Lower leg skin (tissue), 4 donors: Measurements from ENCODE around the gene REL. TPM values are rescaled to one million over a fixed set of nuclear protein-coding genes. Genes with fewer than 3 reads are reported as not detected.
"Not testable (repeated sequence)": the region's sequence is repeated elsewhere in the genome, so short reads cannot be mapped to it uniquely, and the experiment has no call there.

ENCODE experiments used
- DNase-seq, 2 donors: peaks; one replicate each; pipeline ENCODE4 v3.0.0-alpha.2; 2019; ENCODE audit warnings: low spot score in 2 of 2
- H3K4me3 ChIP-seq: fragments of 200-600 bp; sonication (generic); 2 replicates; pipeline ENCODE4 v1.5.1; 2017; ENCODE audit warnings: mild to moderate bottlenecking, low read depth; ENCODE audit not compliant: poor library complexity, severe bottlenecking
- POLR2A ChIP-seq, 2 donors: fragments of 450-650 bp; IDR thresholded peaks; one replicate each; pipeline ENCODE4 v1.6.1; 2016 to 2017; ENCODE audit warnings: antibody characterized with exemption in 2 of 2, mild to moderate bottlenecking in 1 of 2, moderate library complexity in 1 of 2
- WGBS, 2 donors: methylation state at CpG; one replicate each; pipeline ENCODE4 v1.1.5; 2018; 5-methylcytosine and 5-hydroxymethylcytosine counted together
- intact Hi-C: fragments of 100-400 bp; cut with DNase I; formaldehyde crosslinking; loops from one replicate; pipeline ENCODE4 v1.15.0; 2023; ENCODE audit warnings: low total_unique reads
- total RNA-seq, 4 donors: library from RNA; depleted of rRNA; stranded (reverse); fragments of >200 nt; gene quantifications; one replicate each; pipeline ENCODE4 v1.1.0, GENCODE V29; 2016
- TF ChIP-seq, protein P1 (sequence below), 3 donors: fragments of 450-650 bp; IDR thresholded peaks; one replicate each; pipeline ENCODE4 v1.5.1; 2016; ENCODE audit warnings: antibody characterized with exemption in 3 of 3, mild to moderate bottlenecking in 3 of 3, moderate library complexity in 2 of 3

REL gene
- total RNA-seq, 4 donors from 2014 or later, result 33.8 to 56.2 (median 41.2) TPM

DNA sequence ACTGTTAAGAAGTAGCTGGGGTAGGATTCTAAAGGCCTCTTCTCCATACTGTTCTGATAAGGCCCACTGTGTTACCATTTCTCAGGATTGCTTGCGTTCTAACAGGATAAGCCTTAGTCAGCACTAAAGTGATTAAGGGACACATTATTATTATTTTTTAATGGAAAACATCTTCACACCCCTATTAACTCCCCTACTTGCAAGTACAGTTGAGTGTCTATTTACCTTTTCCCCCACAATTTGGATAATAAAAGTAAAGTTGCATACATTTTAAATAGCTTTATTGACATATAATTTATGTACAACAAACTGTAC lies 9.0 kb downstream of the REL start:
- no peak for DNase-seq
- TF ChIP-seq POLR2A (IDR thresholded peaks at IDR 0.05), result no peak
- TF ChIP-seq, protein P1, sequence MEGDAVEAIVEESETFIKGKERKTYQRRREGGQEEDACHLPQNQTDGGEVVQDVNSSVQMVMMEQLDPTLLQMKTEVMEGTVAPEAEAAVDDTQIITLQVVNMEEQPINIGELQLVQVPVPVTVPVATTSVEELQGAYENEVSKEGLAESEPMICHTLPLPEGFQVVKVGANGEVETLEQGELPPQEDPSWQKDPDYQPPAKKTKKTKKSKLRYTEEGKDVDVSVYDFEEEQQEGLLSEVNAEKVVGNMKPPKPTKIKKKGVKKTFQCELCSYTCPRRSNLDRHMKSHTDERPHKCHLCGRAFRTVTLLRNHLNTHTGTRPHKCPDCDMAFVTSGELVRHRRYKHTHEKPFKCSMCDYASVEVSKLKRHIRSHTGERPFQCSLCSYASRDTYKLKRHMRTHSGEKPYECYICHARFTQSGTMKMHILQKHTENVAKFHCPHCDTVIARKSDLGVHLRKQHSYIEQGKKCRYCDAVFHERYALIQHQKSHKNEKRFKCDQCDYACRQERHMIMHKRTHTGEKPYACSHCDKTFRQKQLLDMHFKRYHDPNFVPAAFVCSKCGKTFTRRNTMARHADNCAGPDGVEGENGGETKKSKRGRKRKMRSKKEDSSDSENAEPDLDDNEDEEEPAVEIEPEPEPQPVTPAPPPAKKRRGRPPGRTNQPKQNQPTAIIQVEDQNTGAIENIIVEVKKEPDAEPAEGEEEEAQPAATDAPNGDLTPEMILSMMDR (IDR thresholded peaks at IDR 0.05), result no peak
- 92 to 95% methylated on average over 1 of the region's 1 CpG for WGBS, 2 donors
- intact Hi-C loops, result no loop called here
- no peak overlapping the region for H3K4me3 ChIP-seq

DNA sequence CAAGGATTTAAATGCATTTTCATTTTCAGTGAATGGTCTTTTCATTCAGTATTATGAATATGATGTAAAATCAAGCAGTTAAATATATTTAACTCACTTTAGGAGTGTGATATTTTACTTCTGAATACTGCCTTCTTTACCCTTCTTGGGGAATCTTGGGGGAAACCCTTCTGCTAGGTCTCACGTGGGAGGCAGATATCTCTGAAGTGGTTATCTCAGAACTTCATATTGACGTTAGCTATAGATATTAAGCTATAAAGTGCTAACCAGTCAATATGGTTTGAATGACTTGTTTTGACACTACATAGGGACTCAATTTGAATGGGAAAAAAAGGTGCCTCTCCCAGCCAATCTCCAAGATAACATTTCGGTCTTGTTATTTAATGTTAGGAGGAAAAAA lies 9.8 kb downstream of the REL start:
- intact Hi-C loops, result no loop called here
- no peak for DNase-seq
- no peak overlapping the region for H3K4me3 ChIP-seq
- TF ChIP-seq, protein P1 (IDR thresholded peaks at IDR 0.05), result no peak
- no peak for TF ChIP-seq POLR2A (IDR thresholded peaks at IDR 0.05)
- WGBS, 2 donors, result 75 to 88% methylated on average over 3 of the region's 3 CpGs

DNA sequence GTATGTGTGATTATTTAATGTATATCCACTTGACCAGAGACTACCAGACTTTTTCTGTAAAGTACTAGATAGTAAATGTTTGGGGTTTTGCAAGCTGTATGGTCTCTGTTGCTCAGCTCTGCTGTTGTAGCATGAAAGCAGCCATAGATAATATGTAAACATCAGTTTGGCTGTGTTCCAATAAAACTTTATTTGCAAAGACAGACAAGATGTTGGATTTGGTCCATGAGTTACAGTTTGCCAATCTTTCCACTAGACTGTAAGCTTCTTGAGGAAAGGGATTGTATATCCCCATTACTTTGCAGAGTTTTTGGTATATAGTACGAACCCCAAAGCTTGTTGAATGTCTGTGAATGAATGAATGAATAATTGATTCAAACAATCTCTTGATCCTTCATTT lies 17.2 kb downstream of the REL start:
- intact Hi-C loops, result no loop called here
- TF ChIP-seq POLR2A (IDR thresholded peaks at IDR 0.05), result no peak
- TF ChIP-seq, protein P1 (IDR thresholded peaks at IDR 0.05), result no peak
- H3K4me3 ChIP-seq, result no peak overlapping the region
- WGBS, 2 donors, result 98 to 100% methylated on average over 1 of the region's 1 CpG
- DNase-seq, result no peak

DNA sequence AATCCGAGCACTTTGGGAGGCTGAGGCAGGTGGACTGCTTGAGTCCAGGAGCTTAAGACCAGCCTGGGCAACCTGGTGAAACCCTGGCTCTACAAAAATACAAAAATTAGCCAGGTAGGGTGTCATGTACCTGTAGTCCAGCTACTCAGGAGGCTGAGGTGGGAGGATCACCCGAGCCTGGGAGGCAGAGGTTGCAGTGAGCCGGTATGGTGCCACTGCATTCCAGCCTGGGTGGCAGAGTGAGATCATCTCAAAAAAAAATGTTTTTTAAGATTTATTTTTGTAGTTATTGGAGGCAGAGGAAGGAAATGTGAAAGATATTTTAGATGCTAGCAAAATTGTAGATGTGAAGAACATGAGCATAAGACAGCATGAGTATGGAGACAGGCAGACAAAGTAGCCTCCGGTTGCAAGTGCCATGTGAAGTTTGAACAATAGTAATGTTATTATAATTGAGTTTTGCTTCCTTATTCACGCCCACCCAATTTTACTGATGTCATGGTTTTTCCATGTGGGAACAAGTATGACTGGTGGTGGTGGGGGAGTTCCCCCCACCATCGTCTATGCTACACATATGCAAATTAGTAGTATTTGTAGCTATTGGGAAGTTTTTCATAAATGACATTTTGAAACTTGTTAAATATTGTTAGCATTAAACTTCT lies 18.0 kb downstream of the REL start:
- intact Hi-C loops, result no loop called here
- no peak for DNase-seq
- TF ChIP-seq POLR2A (IDR thresholded peaks at IDR 0.05), result no peak
- TF ChIP-seq, protein P1 (IDR thresholded peaks at IDR 0.05), result no peak
- no peak overlapping the region for H3K4me3 ChIP-seq
- 61 to 71% methylated on average over 6 of the region's 6 CpGs for WGBS, 2 donors

DNA sequence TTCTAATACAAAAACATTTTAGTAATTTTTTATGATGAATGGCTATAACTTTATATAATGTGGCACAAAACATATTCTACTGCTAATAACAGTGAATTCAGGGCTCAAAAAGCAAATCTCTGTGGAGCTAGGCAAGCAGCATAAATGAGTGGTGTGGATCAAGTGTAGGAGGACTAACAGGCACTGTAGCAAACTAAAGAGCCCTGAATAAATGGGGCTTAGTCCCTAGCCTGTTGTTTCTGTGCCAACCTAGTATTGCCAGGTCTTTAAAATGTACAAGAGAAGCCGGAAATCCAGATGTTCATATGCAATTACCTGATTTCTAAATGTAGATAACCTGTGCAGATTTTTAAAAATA lies 18.5 kb downstream of the REL start:
- 43 to 63% methylated on average over 1 of the region's 1 CpG for WGBS, 2 donors
- intact Hi-C loops, result no loop called here
- TF ChIP-seq, protein P1 (IDR thresholded peaks at IDR 0.05), result no peak
- no peak for TF ChIP-seq POLR2A (IDR thresholded peaks at IDR 0.05)
- no peak overlapping the region for H3K4me3 ChIP-seq
- no peak for DNase-seq

DNA sequence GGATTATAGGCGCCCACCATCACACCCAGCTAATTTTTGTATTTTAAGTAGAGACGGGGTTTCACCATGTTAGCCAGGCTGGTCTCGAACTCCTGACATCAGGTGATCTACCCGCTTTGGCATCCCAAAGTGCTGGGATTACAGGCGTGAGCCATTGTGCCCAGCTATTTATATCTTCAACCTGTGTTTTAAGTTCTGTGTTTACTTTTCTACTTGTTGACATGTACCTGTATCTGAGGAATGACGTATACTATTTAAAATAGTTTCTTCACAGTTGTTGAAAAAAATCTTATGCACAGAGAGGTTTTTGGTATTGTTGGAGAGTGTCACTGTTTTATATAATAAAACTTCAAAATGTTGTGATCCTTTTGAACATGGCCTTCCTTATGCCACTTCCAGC lies 19.9 kb downstream of the REL start:
- H3K4me3 ChIP-seq, DNase-seq, intact Hi-C loops: not testable (repeated sequence)
- WGBS, 2 donors, result 95 to 97% methylated on average over 6 of the region's 6 CpGs

DNA sequence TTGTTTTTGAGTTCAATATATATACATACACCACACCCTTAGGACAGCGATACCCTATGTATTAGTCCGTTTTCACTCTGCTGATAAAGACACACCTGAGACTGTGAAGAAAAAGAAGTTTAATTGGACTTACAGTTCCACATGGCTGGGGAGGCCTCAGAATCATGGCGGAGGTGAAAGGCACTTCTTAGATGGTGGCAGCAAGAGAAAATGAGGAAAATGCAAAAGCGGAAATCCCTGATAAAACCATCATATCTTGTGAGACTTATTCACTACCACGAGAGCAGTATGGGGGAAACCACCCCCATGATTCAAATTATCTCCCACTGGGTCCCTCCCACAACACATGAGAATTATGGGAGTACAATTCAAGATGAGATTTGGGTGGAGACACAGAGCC lies 24.5 kb downstream of the REL start:
- intact Hi-C loops, DNase-seq, H3K4me3 ChIP-seq: not testable (repeated sequence)
- WGBS, 2 donors, result 87 to 89% methylated on average over 5 of the region's 5 CpGs
